C4-2B (cell line): ENCODE data around the gene DAB1.

Source experiments
- CTCF ChIP-seq: fragments of 450-650 bp; conservative IDR thresholded peaks from 2 replicates; pipeline ENCODE4 v1.5.1; 2017; ENCODE audit warnings: mild to moderate bottlenecking
- ZFX ChIP-seq: fragments of 450-650 bp; IDR thresholded peaks from 2 replicates; pipeline ENCODE4 v1.6.1; 2017

GRCh38 chr1:56963667-56964066 lies 460.2 kb downstream of the DAB1 start:
- no peak for TF ChIP-seq CTCF
- TF ChIP-seq ZFX = no peak
